SH-SY5Y (cell line): ENCODE results near the gene CAMK2D.

ENCODE experiments used
- GATA2 ChIP-seq: IDR thresholded peaks from 2 replicates; pipeline ENCODE4 v1.6.1; 2011; ENCODE audit warnings: mild to moderate bottlenecking, low read depth, low read length
- GATA3 ChIP-seq: IDR thresholded peaks from 2 replicates; pipeline ENCODE4 v1.6.1; 2011; ENCODE audit warnings: low read depth, mild to moderate bottlenecking, low read length, moderate library complexity

- no peak for TF ChIP-seq GATA2
- no peak for TF ChIP-seq GATA3
These were observed 223.9 kb downstream of the CAMK2D start for GRCh38 chr4:113537628-113538027.
